AG09309 (cell line): ENCODE data around the gene THSD4.

Experiments used
- DNase-seq: peaks from one replicate; pipeline ENCODE4 v3.0.0-alpha.2; 2010; ENCODE audit warnings: low read depth
- H3K4me3 ChIP-seq: 2 replicates; pipeline ENCODE4 v1.5.1; 2011; ENCODE audit warnings: mild to moderate bottlenecking, low read depth, low read length, moderate library complexity; ENCODE audit not compliant: control insufficient read depth
- TF ChIP-seq, protein P1 (sequence below): IDR thresholded peaks from 2 replicates; pipeline ENCODE4 v1.5.1; 2011; ENCODE audit warnings: mild to moderate bottlenecking, low read depth, low read length, inconsistent platforms; ENCODE audit not compliant: insufficient read depth, control insufficient read depth; ENCODE audit errors: missing control alignments

The THSD4 gene

DNA sequence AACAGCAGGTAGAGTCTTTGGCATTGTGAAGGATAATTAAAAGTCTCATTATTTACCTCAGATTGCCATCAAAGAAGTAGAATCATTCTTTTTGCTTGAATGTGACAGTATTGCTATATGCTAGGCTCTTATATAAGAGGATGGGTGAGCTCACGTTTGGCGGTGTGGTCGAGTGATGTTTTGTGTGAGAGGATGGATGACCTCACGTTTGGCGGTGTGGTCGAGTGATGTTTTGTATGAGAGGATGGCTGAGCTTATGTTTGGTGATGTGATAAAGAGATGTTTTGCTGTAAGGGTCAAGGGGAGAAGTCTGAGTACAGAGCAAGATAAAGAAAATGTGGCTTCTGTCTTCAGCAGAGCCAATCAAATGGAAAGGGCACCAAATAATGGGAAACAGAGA is 395.5 kb downstream of the THSD4 start:
- TF ChIP-seq, protein P1, sequence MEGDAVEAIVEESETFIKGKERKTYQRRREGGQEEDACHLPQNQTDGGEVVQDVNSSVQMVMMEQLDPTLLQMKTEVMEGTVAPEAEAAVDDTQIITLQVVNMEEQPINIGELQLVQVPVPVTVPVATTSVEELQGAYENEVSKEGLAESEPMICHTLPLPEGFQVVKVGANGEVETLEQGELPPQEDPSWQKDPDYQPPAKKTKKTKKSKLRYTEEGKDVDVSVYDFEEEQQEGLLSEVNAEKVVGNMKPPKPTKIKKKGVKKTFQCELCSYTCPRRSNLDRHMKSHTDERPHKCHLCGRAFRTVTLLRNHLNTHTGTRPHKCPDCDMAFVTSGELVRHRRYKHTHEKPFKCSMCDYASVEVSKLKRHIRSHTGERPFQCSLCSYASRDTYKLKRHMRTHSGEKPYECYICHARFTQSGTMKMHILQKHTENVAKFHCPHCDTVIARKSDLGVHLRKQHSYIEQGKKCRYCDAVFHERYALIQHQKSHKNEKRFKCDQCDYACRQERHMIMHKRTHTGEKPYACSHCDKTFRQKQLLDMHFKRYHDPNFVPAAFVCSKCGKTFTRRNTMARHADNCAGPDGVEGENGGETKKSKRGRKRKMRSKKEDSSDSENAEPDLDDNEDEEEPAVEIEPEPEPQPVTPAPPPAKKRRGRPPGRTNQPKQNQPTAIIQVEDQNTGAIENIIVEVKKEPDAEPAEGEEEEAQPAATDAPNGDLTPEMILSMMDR = no peak
- DNase-seq = no peak
- no peak overlapping the region for H3K4me3 ChIP-seq

DNA sequence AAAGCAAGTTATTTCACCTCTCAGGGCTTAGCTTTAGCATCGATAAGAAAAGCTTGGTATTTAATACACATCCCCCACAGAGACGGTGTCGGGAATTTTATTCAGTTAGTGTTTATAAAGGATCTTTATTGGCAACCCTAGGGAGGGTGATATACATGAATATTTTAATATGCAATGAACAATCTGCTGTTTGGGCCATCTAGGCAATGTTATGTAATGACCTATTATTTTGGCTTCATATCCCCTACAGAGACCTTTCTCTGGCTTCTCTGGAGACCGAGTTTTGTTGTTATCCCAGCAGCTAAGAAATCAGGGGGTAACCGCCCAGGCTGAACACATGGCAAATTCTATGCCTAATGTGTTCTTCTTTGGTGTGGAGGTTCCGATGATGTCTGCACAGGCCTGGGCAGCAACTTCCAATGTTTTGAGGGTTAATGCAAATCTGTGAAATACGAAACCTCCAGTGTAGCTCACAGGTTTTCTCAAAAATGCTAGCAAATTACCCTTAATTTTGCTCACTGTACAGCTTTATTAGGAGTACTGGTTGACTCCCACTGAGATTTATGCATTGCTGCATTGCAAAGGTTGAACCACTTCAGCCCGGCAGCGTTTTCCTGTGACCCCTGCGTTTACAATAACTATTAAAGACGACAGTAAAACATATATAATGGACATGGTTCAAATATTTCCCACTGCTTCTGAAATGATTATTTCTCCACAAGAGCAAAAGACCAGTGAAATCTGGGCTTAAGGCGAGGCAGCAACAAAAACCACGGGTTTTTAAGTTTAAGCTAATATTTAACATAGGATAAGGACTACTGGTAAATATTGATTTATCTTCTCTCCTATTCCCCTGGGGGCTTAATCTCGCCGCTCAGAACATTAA is 396.8 kb downstream of the THSD4 start:
- no peak for DNase-seq
- TF ChIP-seq, protein P1 = no peak

DNA sequence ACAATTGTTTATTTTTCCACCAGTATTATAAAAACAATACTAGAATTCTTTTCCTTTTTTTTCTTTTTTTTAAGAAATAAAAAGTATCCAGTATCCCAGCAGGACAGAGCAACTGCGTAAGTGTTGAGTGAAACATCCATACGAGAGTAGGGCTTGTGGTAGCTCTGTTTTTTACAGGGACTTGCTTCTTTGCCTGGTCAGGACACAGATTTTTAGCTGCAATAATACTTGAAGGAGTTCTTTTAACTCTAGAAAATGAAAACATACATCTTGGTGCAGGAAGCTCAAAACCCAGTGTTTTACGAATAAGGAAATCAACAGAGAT is 397.4 kb downstream of the THSD4 start:
- TF ChIP-seq, protein P1 = no peak
- H3K4me3 ChIP-seq = no peak overlapping the region
- no peak for DNase-seq

More for the DNA sequence above, 396.8 kb downstream of the THSD4 start:
- H3K4me3 ChIP-seq = no peak overlapping the region

DNA sequence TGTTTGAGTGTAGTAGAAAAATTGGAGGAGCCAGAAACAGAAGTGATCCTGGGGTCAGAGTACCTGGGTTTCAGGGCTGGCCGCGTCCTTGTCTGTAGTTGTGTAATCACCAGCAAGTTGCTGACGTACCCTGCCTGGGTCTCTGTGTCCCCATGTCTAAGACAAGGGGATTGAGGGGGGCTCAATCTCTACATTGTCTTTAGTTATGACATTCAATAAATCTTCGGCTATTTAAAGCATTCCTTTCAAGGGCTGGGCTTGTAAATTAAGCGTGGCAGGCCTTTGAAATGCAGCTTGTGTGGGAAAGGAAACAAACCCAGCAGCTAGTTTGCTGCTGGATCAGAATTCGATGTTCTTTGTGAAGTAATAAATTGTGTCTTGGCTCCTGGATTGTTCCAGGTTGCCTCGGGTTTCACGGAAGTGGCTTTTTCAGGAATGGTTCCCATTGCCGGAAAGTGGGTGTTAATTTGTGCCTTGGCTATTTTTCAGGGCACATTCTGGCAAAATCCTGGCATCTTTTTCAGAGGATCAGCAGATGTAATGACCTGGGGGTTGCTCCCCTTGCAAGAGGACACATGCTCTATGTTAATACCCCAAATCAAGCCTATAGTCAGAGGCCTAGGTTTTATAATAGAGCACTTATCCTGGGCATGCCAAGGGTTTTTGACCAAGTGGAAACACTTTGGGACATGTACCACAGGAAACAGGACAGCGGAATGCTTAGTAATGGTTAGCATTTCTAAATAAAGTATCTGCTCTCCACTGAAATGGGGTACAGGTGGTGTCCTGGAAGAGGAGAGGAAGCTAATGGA is 400.3 kb downstream of the THSD4 start:
- no peak overlapping the region for H3K4me3 ChIP-seq
- TF ChIP-seq, protein P1 = no peak
- no peak for DNase-seq

DNA sequence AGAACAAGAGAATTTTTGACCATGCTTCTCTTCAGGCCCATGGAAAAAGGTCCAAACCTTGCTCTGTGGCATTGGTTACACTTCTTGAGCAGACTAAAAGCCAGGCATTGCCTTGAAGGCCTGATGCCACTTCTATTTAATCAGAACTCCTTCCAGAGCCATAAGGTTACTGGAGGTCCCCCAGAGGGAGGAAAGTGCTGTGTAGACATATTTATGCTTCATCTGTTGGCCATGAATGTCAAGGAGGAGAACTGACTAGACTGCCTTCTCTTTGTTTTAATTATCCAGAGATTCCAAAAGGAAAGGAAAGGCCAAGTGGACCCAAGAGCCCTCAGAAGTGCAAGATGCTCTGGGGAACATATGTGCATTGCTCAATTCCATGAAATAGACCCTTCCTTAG is 402.5 kb downstream of the THSD4 start:
- H3K4me3 ChIP-seq = no peak overlapping the region
- DNase-seq = no peak
- TF ChIP-seq, protein P1 = no peak

DNA sequence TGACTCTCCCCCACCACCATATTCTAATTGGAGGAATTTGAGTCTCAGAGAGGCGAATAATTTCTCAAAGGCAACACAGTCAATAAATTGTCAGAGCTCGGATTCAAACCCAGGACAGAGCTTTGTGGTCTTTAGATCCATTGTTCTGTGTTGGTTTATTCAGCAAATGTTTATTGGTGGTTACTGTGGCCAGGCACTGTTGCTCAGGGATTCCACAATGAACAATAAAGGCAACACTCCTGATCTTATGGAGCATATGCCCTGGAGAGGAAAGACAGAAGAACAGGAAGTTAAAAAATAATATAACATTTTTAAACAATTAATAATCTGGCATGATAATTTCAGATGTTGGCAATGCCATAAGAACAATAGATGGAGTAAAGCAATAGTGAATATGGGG is 403.4 kb downstream of the THSD4 start:
- no peak for DNase-seq
- TF ChIP-seq, protein P1 = no peak
- no peak overlapping the region for H3K4me3 ChIP-seq
